ENCODE results near the gene SMIM29. TPM values are rescaled to one million over a fixed set of nuclear protein-coding genes. Genes with fewer than 3 reads are reported as not detected.

Gene SMIM29
- total and polyA plus RNA-seq, 12 donors: 16.0 to 78.2 (median 25.4) TPM

GRCh38 chr6:34218691-34219090 is 30.1 kb downstream of the SMIM29 start:
- no peak for TF ChIP-seq CTCF (IDR thresholded peaks at IDR 0.05)
- no peak overlapping the region for H3K4me3 ChIP-seq
- H3K36me3 ChIP-seq: no peaks in the 10 kb centered on the region
- peaks cover 0 to 8% (median 6%) of the 10 kb centered on the region in 9 donors for H3K4me1 ChIP-seq
- ATAC-seq (no peak), DNase-seq (no peak)
- no peak overlapping the region for H3K27ac ChIP-seq
- H3K9me3 ChIP-seq: no peaks in the 10 kb centered on the region
- 62 to 68% methylated on average over 2 of the region's 2 CpGs for WGBS, 2 donors
- intact Hi-C loops (cut with DNase I): no loop called here
- no peaks in the 10 kb centered on the region for H3K27me3 ChIP-seq

GRCh38 chr6:34213772-34214171 is 35.0 kb downstream of the SMIM29 start:
- Histone ChIP-seq H3K36me3 (no peaks in the 10 kb centered on the region), H3K27me3 (no peaks in the 10 kb centered on the region), H3K4me3 (no peak overlapping the region), H3K4me1 (no peaks in the 10 kb centered on the region), H3K27ac (no peak overlapping the region), H3K9me3 (no peaks in the 10 kb centered on the region)
- no peak for TF ChIP-seq CTCF (IDR thresholded peaks at IDR 0.05)
- intact Hi-C loops (cut with DNase I): no loop called here
- ATAC-seq (no peak), DNase-seq (no peak)
- 88 to 96% methylated on average over 4 of the region's 4 CpGs for WGBS, 2 donors

DNA sequence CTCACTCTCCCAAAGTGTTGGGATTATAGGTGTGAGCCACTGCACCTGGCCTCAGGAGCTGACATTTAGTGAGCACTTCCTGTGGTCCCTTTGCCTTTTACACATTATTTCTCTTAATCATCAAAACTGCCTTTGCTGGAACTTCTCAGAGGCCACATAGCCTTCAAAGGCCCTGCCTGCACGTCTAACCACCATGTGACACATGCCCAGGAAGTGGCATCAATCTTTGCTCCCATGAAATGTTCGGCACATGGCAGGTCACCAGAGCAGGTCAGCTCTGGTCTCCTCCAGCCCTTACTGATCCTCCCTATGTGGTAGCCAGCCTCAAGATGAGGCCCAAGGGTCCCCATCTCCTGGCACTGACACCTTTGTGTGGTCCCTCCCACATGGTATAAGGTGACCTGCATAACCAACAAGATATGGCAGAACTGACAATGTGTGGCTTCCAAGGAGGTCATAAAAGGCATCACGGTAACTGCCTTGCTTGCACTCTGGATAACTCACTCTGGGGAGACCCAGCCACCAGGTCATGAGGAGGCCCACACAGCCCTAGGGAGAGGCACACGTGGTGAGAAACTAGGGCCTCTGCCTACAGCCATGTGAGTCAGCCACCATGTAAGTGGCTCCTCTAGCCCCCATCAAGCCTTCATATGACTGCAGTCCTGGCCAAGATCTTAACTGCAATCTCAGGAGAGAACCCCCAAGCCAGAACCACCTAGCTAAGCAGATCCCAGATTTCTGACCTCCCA is 40.9 kb downstream of the SMIM29 start:
- no peak for TF ChIP-seq CTCF (IDR thresholded peaks at IDR 0.05)
- no peak overlapping the region for H3K4me3 ChIP-seq
- H3K27ac ChIP-seq: no peak overlapping the region
- H3K9me3 ChIP-seq: no peaks in the 10 kb centered on the region
- H3K4me1 ChIP-seq: no peaks in the 10 kb centered on the region
- WGBS, 2 donors: 84 to 85% methylated on average over 4 of the region's 4 CpGs
- no peaks in the 10 kb centered on the region for H3K36me3 ChIP-seq
- no peaks in the 10 kb centered on the region for H3K27me3 ChIP-seq
- no peak for DNase-seq
- ATAC-seq: no peak
- intact Hi-C loops (cut with DNase I): no loop called here

- 65 to 69% methylated on average over 7 of the region's 7 CpGs for WGBS, 2 donors
- intact Hi-C loops (cut with DNase I): no loop called here
- Histone ChIP-seq H3K4me1 (no peaks in the 10 kb centered on the region), H3K4me3 (no peak overlapping the region), H3K27ac (no peak overlapping the region), H3K36me3 (no peaks in the 10 kb centered on the region), H3K27me3 (no peaks in the 10 kb centered on the region), H3K9me3 (no peaks in the 10 kb centered on the region)
- no peak for TF ChIP-seq CTCF (IDR thresholded peaks at IDR 0.05)
- ATAC-seq (no peak), DNase-seq (no peak)
Measured at GRCh38 chr6:34206726-34207125, 42.1 kb downstream of the SMIM29 start.
